ENCODE data around the gene CENPV.

DNA sequence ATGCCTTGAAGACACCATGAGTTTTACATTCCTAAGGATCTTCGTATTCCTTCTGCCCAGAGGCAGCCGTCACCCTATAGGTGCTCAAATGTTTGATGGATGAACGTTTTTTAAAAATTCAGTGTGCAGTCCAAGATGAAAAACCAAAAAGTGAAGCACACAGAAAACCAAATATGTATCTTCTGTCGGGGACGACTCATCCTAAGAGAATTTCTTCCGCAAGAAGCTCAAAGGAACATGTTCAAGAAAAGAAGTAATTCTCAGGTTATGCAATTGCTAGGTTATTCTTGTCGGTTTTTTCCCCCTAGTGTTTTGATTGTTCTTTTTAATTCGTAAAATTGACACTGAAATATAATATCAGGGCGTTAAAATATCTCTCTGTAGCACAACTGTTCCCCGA, 1.4 kb downstream of the CENPV start:
- TF ChIP-seq, protein P1, sequence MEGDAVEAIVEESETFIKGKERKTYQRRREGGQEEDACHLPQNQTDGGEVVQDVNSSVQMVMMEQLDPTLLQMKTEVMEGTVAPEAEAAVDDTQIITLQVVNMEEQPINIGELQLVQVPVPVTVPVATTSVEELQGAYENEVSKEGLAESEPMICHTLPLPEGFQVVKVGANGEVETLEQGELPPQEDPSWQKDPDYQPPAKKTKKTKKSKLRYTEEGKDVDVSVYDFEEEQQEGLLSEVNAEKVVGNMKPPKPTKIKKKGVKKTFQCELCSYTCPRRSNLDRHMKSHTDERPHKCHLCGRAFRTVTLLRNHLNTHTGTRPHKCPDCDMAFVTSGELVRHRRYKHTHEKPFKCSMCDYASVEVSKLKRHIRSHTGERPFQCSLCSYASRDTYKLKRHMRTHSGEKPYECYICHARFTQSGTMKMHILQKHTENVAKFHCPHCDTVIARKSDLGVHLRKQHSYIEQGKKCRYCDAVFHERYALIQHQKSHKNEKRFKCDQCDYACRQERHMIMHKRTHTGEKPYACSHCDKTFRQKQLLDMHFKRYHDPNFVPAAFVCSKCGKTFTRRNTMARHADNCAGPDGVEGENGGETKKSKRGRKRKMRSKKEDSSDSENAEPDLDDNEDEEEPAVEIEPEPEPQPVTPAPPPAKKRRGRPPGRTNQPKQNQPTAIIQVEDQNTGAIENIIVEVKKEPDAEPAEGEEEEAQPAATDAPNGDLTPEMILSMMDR (conservative IDR thresholded peaks at IDR 0.05; ENCODE audit: low read length): no peak
- no peak for TF ChIP-seq EZH2phosphoT487 (IDR thresholded peaks at IDR 0.05; ENCODE audit: borderline replicate concordance)
